Adrenal gland (tissue), 12 donors: ENCODE results near the gene PTCD2. TPM values are rescaled to one million over a fixed set of nuclear protein-coding genes. Genes with fewer than 3 reads are reported as not detected.
"Not testable (repeated sequence)": the region's sequence is repeated elsewhere in the genome, so short reads cannot be mapped to it uniquely, and the experiment has no call there.

Source experiments
- DNase-seq, 7 donors: peaks; one replicate each; pipeline ENCODE4 v3.0.0-alpha.2; 2019 to 2020
- H3K27ac ChIP-seq, 5 donors: fragments of 200-600 bp; sonication (generic) in 4 of 5; 1 replicate in 3 of 5; 2 replicates in 2 of 5; pipeline versions ENCODE4 v1.5.1 to v1.8.0; 2016 to 2020; ENCODE audit warnings: mild to moderate bottlenecking in 1 of 5
- H3K27me3 ChIP-seq: fragments of 200-600 bp; 2 replicates; pipeline ENCODE4 v1.8.0; 2021
- H3K36me3 ChIP-seq, 2 donors: fragments of 200-600 bp; replicated peaks in 1 of 2; 1 replicate in 1 of 2; 2 replicates in 1 of 2; pipeline versions ENCODE4 v1.5.1 to v1.8.0; 2018 to 2022
- H3K4me1 ChIP-seq, 2 donors: fragments of 200-600 bp; replicated peaks in 1 of 2; 1 replicate in 1 of 2; 2 replicates in 1 of 2; pipeline versions ENCODE4 v1.5.1 to v1.8.0; 2018 to 2021
- H3K4me3 ChIP-seq, 4 donors: fragments of 200-600 bp; sonication (generic) in 3 of 4; one replicate each; pipeline ENCODE4 v1.5.1; 2016 to 2018
- H3K9me3 ChIP-seq, 3 donors: fragments of 200-600 bp; sonication (generic) in 1 of 3; replicated peaks in 1 of 3; 1 replicate in 2 of 3; 2 replicates in 1 of 3; pipeline versions ENCODE4 v1.5.1 to v1.8.0; 2016 to 2021
- POLR2A ChIP-seq, 2 donors: fragments of 450-650 bp; IDR thresholded peaks; one replicate each; pipeline ENCODE4 v1.6.1; 2017; ENCODE audit warnings: antibody characterized with exemption in 2 of 2, mild to moderate bottlenecking in 2 of 2, moderate library complexity in 1 of 2
- WGBS, 4 donors: extraction: QIAGEN DNeasy Blood & Tissue Kit in 2 of 4; methylation state at CpG; one replicate each; pipeline versions ENCODE4 v1.1.5 to v1.1.7; 2013 to 2017; 5-methylcytosine and 5-hydroxymethylcytosine counted together
- intact Hi-C, 2 donors: fragments of 100-400 bp; cut with DNase I; formaldehyde crosslinking; loops; one replicate each; pipeline versions ENCODE4 v1.14.1 to v1.15.0; 2022 to 2023
- polyA plus RNA-seq, 3 donors: library from polyadenylated mRNA; stranded (reverse); fragments of 200-250 nt in 2 of 3; fragments of 350-450 nt in 1 of 3; fragmentation: Illumina TruSeq in 1 of 3; extraction: RNeasy Lipid Tissue Mini Kit (QIAGEN cat#74804) in 1 of 3; gene quantifications; one replicate each; pipeline ENCODE4 v1.2.3, GENCODE V29; 2013 to 2014
- total RNA-seq, 9 donors: library from RNA; depleted of rRNA in 4 of 9; stranded (reverse); fragments of >200 nt in 4 of 9; fragments of 120-200 nt in 1 of 9; fragmentation: NEBNext Ultra II Directional in 1 of 9; extraction: Animal tissue kit (Norgen Biotek cat#: 25700) in 1 of 9; gene quantifications; one replicate each; pipeline versions ENCODE4 v1.1.0 to v1.2.4, GENCODE V29; 2013 to 2023
- TF ChIP-seq, protein P1 (sequence below), 6 experiments: fragments of 450-650 bp in 4 of 6; fragments of 200-600 bp in 2 of 6; sonication (generic) in 1 of 6; IDR thresholded peaks; 1 replicate in 5 of 6; 2 replicates in 1 of 6; pipeline versions ENCODE4 v1.5.1 to v1.8.0; 2016 to 2021; ENCODE audit warnings: antibody characterized with exemption in 6 of 6, mild to moderate bottlenecking in 2 of 6, moderate library complexity in 1 of 6
- donor health status: healthy with polysubstance abuse.
- donor health status: Bipolar disorder and iron deficiency.
- donor health status: DM: yes; HTN: yes; CAD: no.
- donor health status: DM: no; HTN: no; CAD: no.
- donor health status: DM: no; HTN: no; CAD: no.
- donor health status: DM: yes; HTN: yes; CAD: no.

PTCD2 gene
- total and polyA plus RNA-seq, 12 donors, result 1.7 to 20.6 (median 14.2) TPM

GRCh38 chr5:72296256-72296655 lies 23.9 kb upstream of the PTCD2 start:
- WGBS, 4 donors, result 89 to 97% (median 94%) methylated on average over 2 of the region's 2 CpGs
- H3K27me3 ChIP-seq, result no peaks in the 10 kb centered on the region
- intact Hi-C loops, result no loop called here
- H3K4me1 ChIP-seq, result peaks cover 7 to 25% of the 10 kb centered on the region in 2 donors
- no peak overlapping the region for H3K4me3 ChIP-seq
- DNase-seq, result no peak
- no peak overlapping the region for H3K27ac ChIP-seq
- no peaks in the 10 kb centered on the region for H3K36me3 ChIP-seq
- TF ChIP-seq, protein P1, sequence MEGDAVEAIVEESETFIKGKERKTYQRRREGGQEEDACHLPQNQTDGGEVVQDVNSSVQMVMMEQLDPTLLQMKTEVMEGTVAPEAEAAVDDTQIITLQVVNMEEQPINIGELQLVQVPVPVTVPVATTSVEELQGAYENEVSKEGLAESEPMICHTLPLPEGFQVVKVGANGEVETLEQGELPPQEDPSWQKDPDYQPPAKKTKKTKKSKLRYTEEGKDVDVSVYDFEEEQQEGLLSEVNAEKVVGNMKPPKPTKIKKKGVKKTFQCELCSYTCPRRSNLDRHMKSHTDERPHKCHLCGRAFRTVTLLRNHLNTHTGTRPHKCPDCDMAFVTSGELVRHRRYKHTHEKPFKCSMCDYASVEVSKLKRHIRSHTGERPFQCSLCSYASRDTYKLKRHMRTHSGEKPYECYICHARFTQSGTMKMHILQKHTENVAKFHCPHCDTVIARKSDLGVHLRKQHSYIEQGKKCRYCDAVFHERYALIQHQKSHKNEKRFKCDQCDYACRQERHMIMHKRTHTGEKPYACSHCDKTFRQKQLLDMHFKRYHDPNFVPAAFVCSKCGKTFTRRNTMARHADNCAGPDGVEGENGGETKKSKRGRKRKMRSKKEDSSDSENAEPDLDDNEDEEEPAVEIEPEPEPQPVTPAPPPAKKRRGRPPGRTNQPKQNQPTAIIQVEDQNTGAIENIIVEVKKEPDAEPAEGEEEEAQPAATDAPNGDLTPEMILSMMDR (IDR thresholded peaks at IDR 0.05), result no peak
- no peak for TF ChIP-seq POLR2A (IDR thresholded peaks at IDR 0.05)
- no peaks in the 10 kb centered on the region for H3K9me3 ChIP-seq

GRCh38 chr5:72298136-72298535 lies 22.0 kb upstream of the PTCD2 start:
- H3K9me3 ChIP-seq, H3K4me3 ChIP-seq, H3K36me3 ChIP-seq, H3K27ac ChIP-seq, intact Hi-C loops, H3K27me3 ChIP-seq, DNase-seq: not testable (repeated sequence)
- peaks cover 7 to 27% of the 10 kb centered on the region in 2 donors for H3K4me1 ChIP-seq
- 97 to 100% (median 98%) methylated on average over 3 of the region's 3 CpGs for WGBS, 4 donors

GRCh38 chr5:72298711-72299110 lies 21.5 kb upstream of the PTCD2 start:
- no peaks in the 10 kb centered on the region for H3K27me3 ChIP-seq
- no peak overlapping the region for H3K27ac ChIP-seq
- TF ChIP-seq, protein P1 (IDR thresholded peaks at IDR 0.05), result no peak
- TF ChIP-seq POLR2A (IDR thresholded peaks at IDR 0.05), result no peak
- intact Hi-C loops, result no loop called here
- no peaks in the 10 kb centered on the region for H3K9me3 ChIP-seq
- WGBS, 4 donors, result 96 to 98% (median 97%) methylated on average over 5 of the region's 5 CpGs
- H3K4me3 ChIP-seq, result no peak overlapping the region
- DNase-seq, result no peak
- peaks cover 7 to 26% of the 10 kb centered on the region in 2 donors for H3K4me1 ChIP-seq
- H3K36me3 ChIP-seq, result no peaks in the 10 kb centered on the region

- 24 to 51% (median 33%) methylated on average over 1 of the region's 1 CpG for WGBS, 4 donors
- no peaks in the 10 kb centered on the region for H3K36me3 ChIP-seq
- H3K4me1 ChIP-seq, result peaks cover 13 to 18% of the 10 kb centered on the region in 2 donors
- intact Hi-C loops, result loop anchor here (10.0 kb wide), 2 partner anchors 156 to 166 kb away; no protein-coding TSS in a partner anchor
- no peaks in the 10 kb centered on the region for H3K27me3 ChIP-seq
- no peak for DNase-seq
- no peaks in the 10 kb centered on the region for H3K9me3 ChIP-seq
- H3K27ac ChIP-seq, result no peak overlapping the region
- TF ChIP-seq, protein P1 (IDR thresholded peaks at IDR 0.05), result peak in 2 of 6 experiments; percentile 13 to 25
- no peak for TF ChIP-seq POLR2A (IDR thresholded peaks at IDR 0.05)
- no peak overlapping the region for H3K4me3 ChIP-seq
Measured at GRCh38 chr5:72300590-72301339, 19.4 kb upstream of the PTCD2 start.

GRCh38 chr5:72301557-72301956 lies 18.6 kb upstream of the PTCD2 start:
- WGBS, 4 donors, result 92 to 98% (median 95%) methylated on average over 6 of the region's 6 CpGs
- no peak overlapping the region for H3K27ac ChIP-seq

More at GRCh38 chr5:72301557-72301956, 18.6 kb upstream of the PTCD2 start:
- DNase-seq, result no peak
- H3K9me3 ChIP-seq, result no peaks in the 10 kb centered on the region
- H3K4me3 ChIP-seq, result no peak overlapping the region
- TF ChIP-seq, protein P1 (IDR thresholded peaks at IDR 0.05), result no peak
- TF ChIP-seq POLR2A (IDR thresholded peaks at IDR 0.05), result no peak
- no peaks in the 10 kb centered on the region for H3K27me3 ChIP-seq
- H3K36me3 ChIP-seq, result no peaks in the 10 kb centered on the region
- H3K4me1 ChIP-seq, result peaks cover 13 to 22% of the 10 kb centered on the region in 2 donors
- intact Hi-C loops, result loop anchor here (10.0 kb wide), 2 partner anchors 157 to 167 kb away; no protein-coding TSS in a partner anchor
